GM23338 (cell line): Measurements from ENCODE around the gene FRMD1.

Source experiments
- CREB1 ChIP-seq: fragments of 250-450 bp; sonication (Bioruptor Pico); IDR thresholded peaks from 2 replicates; pipeline ENCODE4 v1.5.0; 2020; ENCODE audit warnings: low read depth, mild to moderate bottlenecking, moderate library complexity
- EZH2 ChIP-seq: fragments of 200-600 bp; sonication (generic); IDR thresholded peaks from one replicate; pipeline ENCODE4 v1.8.0; 2017; ENCODE audit warnings: antibody characterized with exemption, mild to moderate bottlenecking, low read depth; ENCODE audit not compliant: unreplicated experiment
- EZH2phosphoT487 ChIP-seq: fragments of 200-600 bp; sonication (generic); IDR thresholded peaks from one replicate; pipeline ENCODE4 v1.8.1; 2018; ENCODE audit warnings: antibody characterized with exemption; ENCODE audit not compliant: unreplicated experiment
- JUNB ChIP-seq: IDR thresholded peaks from one replicate; pipeline ENCODE4 v1.6.1; 2016; ENCODE audit warnings: antibody characterized with exemption; ENCODE audit not compliant: unreplicated experiment
- NANOG ChIP-seq: IDR thresholded peaks from 2 replicates; pipeline ENCODE4 v1.6.1; 2016; ENCODE audit warnings: antibody characterized with exemption, borderline replicate concordance
- POLR2AphosphoS5 ChIP-seq: IDR thresholded peaks from 2 replicates; pipeline ENCODE4 v1.6.1; 2016; ENCODE audit warnings: antibody characterized with exemption, low read depth
- STAT1 ChIP-seq: IDR thresholded peaks from one replicate; pipeline ENCODE4 v1.6.1; 2016; ENCODE audit warnings: antibody characterized with exemption; ENCODE audit not compliant: unreplicated experiment
- ZNF114 ChIP-seq: fragments of 250-450 bp; sonication (Bioruptor Pico); IDR thresholded peaks from 2 replicates; pipeline ENCODE4 v1.5.0; 2020; ENCODE audit warnings: mild to moderate bottlenecking, moderate library complexity
- TF ChIP-seq, protein P1 (sequence below), 2 experiments: fragments of 200-600 bp in 1 of 2; sonication (generic) in 1 of 2; conservative IDR thresholded peaks; 2 replicates each; pipeline versions ENCODE4 v1.5.1 to v1.6.1; 2016 to 2017; ENCODE audit warnings: antibody characterized with exemption in 2 of 2, low read depth in 2 of 2, mild to moderate bottlenecking in 2 of 2, moderate library complexity in 1 of 2
- TF ChIP-seq, protein P2 (sequence below): IDR thresholded peaks from one replicate; pipeline ENCODE4 v1.6.1; 2018; ENCODE audit warnings: antibody characterized with exemption; ENCODE audit not compliant: unreplicated experiment

GRCh38 chr6:168030908-168031307 is 48.1 kb downstream of the FRMD1 start:
- TF ChIP-seq, protein P1, sequence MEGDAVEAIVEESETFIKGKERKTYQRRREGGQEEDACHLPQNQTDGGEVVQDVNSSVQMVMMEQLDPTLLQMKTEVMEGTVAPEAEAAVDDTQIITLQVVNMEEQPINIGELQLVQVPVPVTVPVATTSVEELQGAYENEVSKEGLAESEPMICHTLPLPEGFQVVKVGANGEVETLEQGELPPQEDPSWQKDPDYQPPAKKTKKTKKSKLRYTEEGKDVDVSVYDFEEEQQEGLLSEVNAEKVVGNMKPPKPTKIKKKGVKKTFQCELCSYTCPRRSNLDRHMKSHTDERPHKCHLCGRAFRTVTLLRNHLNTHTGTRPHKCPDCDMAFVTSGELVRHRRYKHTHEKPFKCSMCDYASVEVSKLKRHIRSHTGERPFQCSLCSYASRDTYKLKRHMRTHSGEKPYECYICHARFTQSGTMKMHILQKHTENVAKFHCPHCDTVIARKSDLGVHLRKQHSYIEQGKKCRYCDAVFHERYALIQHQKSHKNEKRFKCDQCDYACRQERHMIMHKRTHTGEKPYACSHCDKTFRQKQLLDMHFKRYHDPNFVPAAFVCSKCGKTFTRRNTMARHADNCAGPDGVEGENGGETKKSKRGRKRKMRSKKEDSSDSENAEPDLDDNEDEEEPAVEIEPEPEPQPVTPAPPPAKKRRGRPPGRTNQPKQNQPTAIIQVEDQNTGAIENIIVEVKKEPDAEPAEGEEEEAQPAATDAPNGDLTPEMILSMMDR (conservative IDR thresholded peaks at IDR 0.05; ENCODE audit: low read depth in 2 of 2) = no peak
- TF ChIP-seq EZH2phosphoT487 (no peak), STAT1 (no peak), NANOG (no peak), EZH2 (no peak), CREB1 (CRISPR knock-in tag) (no peak), POLR2AphosphoS5 (no peak), JUNB (no peak), ZNF114 (no peak)
- TF ChIP-seq, protein P2, sequence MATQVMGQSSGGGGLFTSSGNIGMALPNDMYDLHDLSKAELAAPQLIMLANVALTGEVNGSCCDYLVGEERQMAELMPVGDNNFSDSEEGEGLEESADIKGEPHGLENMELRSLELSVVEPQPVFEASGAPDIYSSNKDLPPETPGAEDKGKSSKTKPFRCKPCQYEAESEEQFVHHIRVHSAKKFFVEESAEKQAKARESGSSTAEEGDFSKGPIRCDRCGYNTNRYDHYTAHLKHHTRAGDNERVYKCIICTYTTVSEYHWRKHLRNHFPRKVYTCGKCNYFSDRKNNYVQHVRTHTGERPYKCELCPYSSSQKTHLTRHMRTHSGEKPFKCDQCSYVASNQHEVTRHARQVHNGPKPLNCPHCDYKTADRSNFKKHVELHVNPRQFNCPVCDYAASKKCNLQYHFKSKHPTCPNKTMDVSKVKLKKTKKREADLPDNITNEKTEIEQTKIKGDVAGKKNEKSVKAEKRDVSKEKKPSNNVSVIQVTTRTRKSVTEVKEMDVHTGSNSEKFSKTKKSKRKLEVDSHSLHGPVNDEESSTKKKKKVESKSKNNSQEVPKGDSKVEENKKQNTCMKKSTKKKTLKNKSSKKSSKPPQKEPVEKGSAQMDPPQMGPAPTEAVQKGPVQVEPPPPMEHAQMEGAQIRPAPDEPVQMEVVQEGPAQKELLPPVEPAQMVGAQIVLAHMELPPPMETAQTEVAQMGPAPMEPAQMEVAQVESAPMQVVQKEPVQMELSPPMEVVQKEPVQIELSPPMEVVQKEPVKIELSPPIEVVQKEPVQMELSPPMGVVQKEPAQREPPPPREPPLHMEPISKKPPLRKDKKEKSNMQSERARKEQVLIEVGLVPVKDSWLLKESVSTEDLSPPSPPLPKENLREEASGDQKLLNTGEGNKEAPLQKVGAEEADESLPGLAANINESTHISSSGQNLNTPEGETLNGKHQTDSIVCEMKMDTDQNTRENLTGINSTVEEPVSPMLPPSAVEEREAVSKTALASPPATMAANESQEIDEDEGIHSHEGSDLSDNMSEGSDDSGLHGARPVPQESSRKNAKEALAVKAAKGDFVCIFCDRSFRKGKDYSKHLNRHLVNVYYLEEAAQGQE = no peak
